WTC11 (cell line): ENCODE measurements around the gene KISS1R. TPM values are rescaled to one million over a fixed set of nuclear protein-coding genes. Genes with fewer than 3 reads are reported as not detected.

Experiments
- ATAC-seq: fragments of 200-7000 bp; cut with Tn5 transposase; 2 replicates; pipeline ENCODE4 v1.10.0; 2021; ENCODE audit warnings: mild to moderate bottlenecking, moderate library complexity
- CTCF ChIA-PET: fragments of 300-600 bp; sonication (Branson Sonifier 250); formaldehyde crosslinking; loops from one replicate; lab custom pipeline; 2021; ENCODE audit warnings: antibody characterized with exemption; lab: Charles Lee
- POLR2A ChIA-PET: fragments of 350-600 bp; sonication (Branson Sonifier 250); formaldehyde crosslinking; loops from one replicate; lab custom pipeline; 2021; ENCODE audit warnings: antibody characterized with exemption; lab: Charles Lee
- DNase-seq: peaks from one replicate; pipeline ENCODE4 v3.0.0; 2021; ENCODE audit warnings: low spot score
- H3K27ac Mint-ChIP-seq: 2 replicates; pipeline ENCODE4 v1.8.0; 2021; ENCODE audit warnings: mixed read lengths
- H3K27me3 Mint-ChIP-seq: 2 replicates; pipeline ENCODE4 v1.8.0; 2021; ENCODE audit warnings: low read depth, mild to moderate bottlenecking, moderate library complexity, mixed read lengths
- H3K36me3 Mint-ChIP-seq: 2 replicates; pipeline ENCODE4 v1.8.0; 2021; ENCODE audit warnings: mixed read lengths
- H3K4me1 Mint-ChIP-seq: 2 replicates; pipeline ENCODE4 v1.8.0; 2022; ENCODE audit warnings: mixed read lengths
- H3K4me3 Mint-ChIP-seq: 2 replicates; pipeline ENCODE4 v1.8.0; 2021; ENCODE audit warnings: mild to moderate bottlenecking, moderate library complexity, mixed read lengths
- H3K9me3 Mint-ChIP-seq: 2 replicates; pipeline ENCODE4 v1.8.0; 2021; ENCODE audit warnings: mixed read lengths
- ATF1 ChIP-seq: sonication (generic); formaldehyde crosslinking; IDR thresholded peaks from 2 replicates; pipeline ENCODE4 v1.8.1; 2023; ENCODE audit warnings: mild to moderate bottlenecking, moderate library complexity, missing genetic modification reagents
- CREM ChIP-seq: sonication (generic); formaldehyde crosslinking; IDR thresholded peaks from 2 replicates; pipeline ENCODE4 v1.8.1; 2022; ENCODE audit warnings: mild to moderate bottlenecking, missing genetic modification reagents, moderate library complexity
- ELF4 ChIP-seq: sonication (generic); formaldehyde crosslinking; IDR thresholded peaks from 2 replicates; pipeline ENCODE4 v1.8.1; 2022; ENCODE audit warnings: low read depth, mild to moderate bottlenecking, moderate library complexity, missing genetic modification reagents
- ESRRA ChIP-seq: sonication (generic); formaldehyde crosslinking; IDR thresholded peaks from 2 replicates; pipeline ENCODE4 v1.8.1; 2022; ENCODE audit warnings: mild to moderate bottlenecking, missing genetic modification reagents, borderline replicate concordance
- FOXP1 ChIP-seq: sonication (generic); formaldehyde crosslinking; IDR thresholded peaks from 2 replicates; pipeline ENCODE4 v1.8.0; 2022; ENCODE audit warnings: missing genetic modification reagents, mild to moderate bottlenecking, moderate library complexity, borderline replicate concordance
- HMGA2 ChIP-seq: fragments of 250-450 bp; sonication (Bioruptor Pico); IDR thresholded peaks from 2 replicates; pipeline ENCODE4 v1.4.0; 2021; ENCODE audit warnings: mild to moderate bottlenecking, moderate library complexity
- HMGXB4 ChIP-seq: sonication (generic); formaldehyde crosslinking; IDR thresholded peaks from 2 replicates; pipeline ENCODE4 v1.8.1; 2023; ENCODE audit warnings: mild to moderate bottlenecking, moderate library complexity, missing genetic modification reagents
- KAT7 ChIP-seq: sonication (generic); formaldehyde crosslinking; IDR thresholded peaks from 2 replicates; pipeline ENCODE4 v1.8.1; 2023; ENCODE audit warnings: missing genetic modification reagents, mild to moderate bottlenecking, borderline replicate concordance
- MXD4 ChIP-seq: fragments of 250-450 bp; sonication (Bioruptor Pico); IDR thresholded peaks from 2 replicates; pipeline ENCODE4 v1.8.0; 2021; ENCODE audit warnings: mild to moderate bottlenecking, moderate library complexity, borderline replicate concordance
- MYBL2 ChIP-seq: sonication (generic); formaldehyde crosslinking; IDR thresholded peaks from 2 replicates; pipeline ENCODE4 v1.8.1; 2023; ENCODE audit warnings: mild to moderate bottlenecking, moderate library complexity, missing genetic modification reagents
- NFE2L1 ChIP-seq: sonication (generic); formaldehyde crosslinking; IDR thresholded peaks from 2 replicates; pipeline ENCODE4 v1.8.1; 2023; ENCODE audit warnings: missing genetic modification reagents
- NR1H2 ChIP-seq: sonication (generic); formaldehyde crosslinking; IDR thresholded peaks from 2 replicates; pipeline ENCODE4 v1.9.0; 2021; ENCODE audit warnings: mild to moderate bottlenecking, moderate library complexity, missing genetic modification reagents
- PREB ChIP-seq: sonication (generic); formaldehyde crosslinking; IDR thresholded peaks from 2 replicates; pipeline ENCODE4 v1.8.1; 2022; ENCODE audit warnings: mild to moderate bottlenecking, missing genetic modification reagents, moderate library complexity, borderline replicate concordance
- PRRX2 ChIP-seq: fragments of 250-450 bp; sonication (Bioruptor Pico); IDR thresholded peaks from 2 replicates; pipeline ENCODE4 v1.8.0; 2021; ENCODE audit warnings: mild to moderate bottlenecking
- SMAD3 ChIP-seq: sonication (generic); formaldehyde crosslinking; IDR thresholded peaks from 2 replicates; pipeline ENCODE4 v1.8.0; 2022; ENCODE audit warnings: missing genetic modification reagents, mild to moderate bottlenecking, borderline replicate concordance
- SMAD4 ChIP-seq: sonication (generic); formaldehyde crosslinking; IDR thresholded peaks from 2 replicates; pipeline ENCODE4 v1.8.0; 2022; ENCODE audit warnings: mild to moderate bottlenecking, missing genetic modification reagents
- TCF7 ChIP-seq: sonication (generic); formaldehyde crosslinking; IDR thresholded peaks from 2 replicates; pipeline ENCODE4 v1.8.0; 2022; ENCODE audit warnings: mild to moderate bottlenecking, low read depth, missing genetic modification reagents, moderate library complexity
- TEAD1 ChIP-seq: sonication (generic); formaldehyde crosslinking; IDR thresholded peaks from 2 replicates; pipeline ENCODE4 v1.8.0; 2022; ENCODE audit warnings: mild to moderate bottlenecking, missing genetic modification reagents
- TEAD4 ChIP-seq: sonication (generic); formaldehyde crosslinking; IDR thresholded peaks from 2 replicates; pipeline ENCODE4 v1.8.0; 2022; ENCODE audit warnings: mild to moderate bottlenecking, missing genetic modification reagents
- USF2 ChIP-seq: sonication (generic); formaldehyde crosslinking; IDR thresholded peaks from 2 replicates; pipeline ENCODE4 v1.8.1; 2023; ENCODE audit warnings: mild to moderate bottlenecking, missing genetic modification reagents, moderate library complexity
- ZNF138 ChIP-seq: sonication (generic); formaldehyde crosslinking; conservative IDR thresholded peaks from 2 replicates; pipeline ENCODE4 v1.8.1; 2022; ENCODE audit warnings: mild to moderate bottlenecking, moderate library complexity, missing genetic modification reagents
- ZNF532 ChIP-seq: fragments of 250-450 bp; sonication (Bioruptor Pico); IDR thresholded peaks from 2 replicates; pipeline ENCODE4 v1.9.0; 2021; ENCODE audit warnings: mild to moderate bottlenecking, borderline replicate concordance
- ZNF671 ChIP-seq: fragments of 250-450 bp; sonication (Bioruptor Pico); IDR thresholded peaks from 2 replicates; pipeline ENCODE4 v1.8.0; 2021; ENCODE audit warnings: mild to moderate bottlenecking
- ZSCAN18 ChIP-seq: fragments of 250-450 bp; sonication (Bioruptor Pico); IDR thresholded peaks from 2 replicates; pipeline ENCODE4 v2.1.2; 2022; ENCODE audit warnings: mild to moderate bottlenecking, moderate library complexity
- total RNA-seq: library from RNA; stranded (reverse); gene quantifications from 3 replicates; pipeline ENCODE4 v1.2.3, GENCODE V29; 2021

The KISS1R gene
- total RNA-seq, 1 experiment from 2014 or later, result 2.9 TPM

GRCh38 chr19:902093-902370, 15.1 kb upstream of the KISS1R start:
- Mint-ChIP-seq H3K36me3 (0 out of 2 replicates have a peak, but pooled peaks cover 6% of the 10 kb centered on the region), H3K27ac (no peak overlapping the region), H3K4me1 (peaks cover 2% of the 10 kb centered on the region; the same call in 1 of the 2 replicates), H3K9me3 (no peaks in the 10 kb centered on the region), H3K27me3 (no peaks in the 10 kb centered on the region), H3K4me3 (no peak overlapping the region)
- TF ChIP-seq FOXP1 (CRISPR knock-in tag) (no peak), NR1H2 (CRISPR knock-in tag) (no peak), PREB (CRISPR knock-in tag) (no peak), ESRRA (CRISPR knock-in tag) (no peak), CREM (no peak), SMAD3 (CRISPR knock-in tag) (no peak), TCF7 (CRISPR knock-in tag) (no peak), KAT7 (CRISPR knock-in tag) (no peak), TEAD1 (CRISPR knock-in tag) (no peak), HMGA2 (CRISPR knock-in tag) (no peak)
- CTCF ChIA-PET, result interaction anchor here (1.1 kb wide), 1 partner anchor 17 kb away, joined by 3 read pairs; no protein-coding TSS in a partner anchor
- POLR2A ChIA-PET, result no interaction called here
- no peak for ATAC-seq
- no peak for DNase-seq

GRCh38 chr19:902446-903226, 14.5 kb upstream of the KISS1R start:
- H3K4me1 Mint-ChIP-seq, result peaks cover 2% of the 10 kb centered on the region; the same call in 1 of the 2 replicates

More at GRCh38 chr19:902446-903226, 14.5 kb upstream of the KISS1R start:
- H3K9me3 Mint-ChIP-seq, result no peaks in the 10 kb centered on the region
- no peak overlapping the region for H3K4me3 Mint-ChIP-seq
- ChIA-PET POLR2A (no interaction called here), CTCF (interaction anchor here (0.5 to 1.4 kb wide), 6 partner anchors 16 to 98 kb away, joined by 3 read pairs; partner anchors contain the start of gene GRIN3B)
- TF ChIP-seq HMGXB4 (CRISPR knock-in tag) (no peak), TEAD4 (no peak), ELF4 (CRISPR knock-in tag) (no peak), ATF1 (CRISPR knock-in tag) (no peak), SMAD4 (CRISPR knock-in tag) (no peak), USF2 (CRISPR knock-in tag) (no peak), ESRRA (CRISPR knock-in tag) (no peak), ZNF138 (CRISPR knock-in tag) (no peak), ZNF671 (CRISPR knock-in tag) (no peak), ZSCAN18 (no peak), NFE2L1 (no peak), ZNF532 (CRISPR knock-in tag) (no peak), PRRX2 (no peak), HMGA2 (CRISPR knock-in tag) (no peak), NR1H2 (CRISPR knock-in tag) (no peak), SMAD3 (CRISPR knock-in tag) (no peak), TEAD1 (CRISPR knock-in tag) (no peak), FOXP1 (CRISPR knock-in tag) (no peak), MYBL2 (CRISPR knock-in tag) (no peak), MXD4 (CRISPR knock-in tag) (no peak)
- no peaks in the 10 kb centered on the region for H3K27me3 Mint-ChIP-seq
- H3K36me3 Mint-ChIP-seq, result 0 out of 2 replicates have a peak, but pooled peaks cover 6% of the 10 kb centered on the region
- no peak for ATAC-seq
- no peak overlapping the region for H3K27ac Mint-ChIP-seq
- no peak for DNase-seq
